A673 (cell line): ENCODE data around the gene CD8A.

Experiments
- CTCF ChIP-seq: fragments of 300-800, 200-600 bp; sonication (generic); conservative IDR thresholded peaks from 2 replicates; pipeline ENCODE4 v1.5.1; 2017; ENCODE audit warnings: low read depth, mild to moderate bottlenecking, antibody characterized with exemption, low read length, moderate library complexity, mixed read lengths
- EZH2 ChIP-seq: fragments of 200-600 bp; sonication (generic); IDR thresholded peaks from 2 replicates; pipeline ENCODE4 v1.6.1; 2017; ENCODE audit warnings: borderline replicate concordance, low read depth, mild to moderate bottlenecking, mixed read lengths, antibody characterized with exemption, low read length; ENCODE audit not compliant: poor library complexity, severe bottlenecking

GRCh38 chr2:86781363-86781762 lies 9.3 kb downstream of the CD8A start:
- TF ChIP-seq CTCF, result no peak
- TF ChIP-seq EZH2, result no peak
